ENCODE measurements around the gene HOXA4.
A peak's percentile ranks its signal among the peaks of the same experiment; 100 is the strongest.

Gene HOXA4

DNA sequence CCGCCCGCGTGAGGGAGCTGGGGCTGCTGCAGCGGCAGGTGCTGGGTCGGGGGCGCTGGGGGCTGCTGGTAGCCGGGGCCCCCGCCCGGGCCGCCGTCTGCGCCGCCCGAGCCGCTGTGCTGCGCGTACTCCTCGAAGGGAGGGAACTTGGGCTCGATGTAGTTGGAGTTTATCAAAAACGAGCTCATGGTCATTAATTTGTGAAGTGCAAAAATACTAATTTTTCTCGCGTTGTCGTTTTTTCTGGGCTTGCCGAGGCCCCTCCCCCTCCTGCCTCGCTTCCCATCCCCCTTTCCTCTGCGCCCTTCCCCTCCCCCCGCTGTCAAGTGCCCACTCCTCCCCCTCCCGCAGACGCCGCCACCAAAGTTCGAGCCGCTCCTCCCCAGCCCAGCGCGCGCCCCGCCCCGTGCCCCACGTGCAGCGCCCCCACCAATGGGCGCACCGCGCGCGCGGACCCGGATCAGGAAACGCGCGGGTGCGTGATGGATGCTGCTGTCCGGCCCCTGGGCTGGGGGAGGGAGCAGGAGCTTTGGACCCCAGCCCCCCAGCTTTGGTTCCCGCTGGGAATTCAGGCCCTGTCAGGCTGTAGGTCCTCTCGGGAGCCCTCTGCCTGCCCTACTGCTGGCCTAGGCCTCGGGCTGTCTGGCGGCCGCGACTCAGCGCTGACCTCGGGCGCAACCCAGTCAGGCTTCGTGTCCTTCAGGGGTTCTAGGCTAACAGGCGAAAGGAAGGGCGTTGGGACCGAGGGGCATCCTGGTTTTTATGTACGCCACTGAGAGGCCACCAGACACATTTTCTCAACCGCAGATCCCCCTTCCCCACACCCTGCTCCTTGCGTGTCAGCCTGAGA lies at the start of gene HOXA4:
Gene HOXA4, minus strand, starts transcription at position 218 of the 850 bp plus-strand sequence. Its CDS starts 24 bp downstream, at position 194.
- peak; percentile 76 for DNase-seq

DNA sequence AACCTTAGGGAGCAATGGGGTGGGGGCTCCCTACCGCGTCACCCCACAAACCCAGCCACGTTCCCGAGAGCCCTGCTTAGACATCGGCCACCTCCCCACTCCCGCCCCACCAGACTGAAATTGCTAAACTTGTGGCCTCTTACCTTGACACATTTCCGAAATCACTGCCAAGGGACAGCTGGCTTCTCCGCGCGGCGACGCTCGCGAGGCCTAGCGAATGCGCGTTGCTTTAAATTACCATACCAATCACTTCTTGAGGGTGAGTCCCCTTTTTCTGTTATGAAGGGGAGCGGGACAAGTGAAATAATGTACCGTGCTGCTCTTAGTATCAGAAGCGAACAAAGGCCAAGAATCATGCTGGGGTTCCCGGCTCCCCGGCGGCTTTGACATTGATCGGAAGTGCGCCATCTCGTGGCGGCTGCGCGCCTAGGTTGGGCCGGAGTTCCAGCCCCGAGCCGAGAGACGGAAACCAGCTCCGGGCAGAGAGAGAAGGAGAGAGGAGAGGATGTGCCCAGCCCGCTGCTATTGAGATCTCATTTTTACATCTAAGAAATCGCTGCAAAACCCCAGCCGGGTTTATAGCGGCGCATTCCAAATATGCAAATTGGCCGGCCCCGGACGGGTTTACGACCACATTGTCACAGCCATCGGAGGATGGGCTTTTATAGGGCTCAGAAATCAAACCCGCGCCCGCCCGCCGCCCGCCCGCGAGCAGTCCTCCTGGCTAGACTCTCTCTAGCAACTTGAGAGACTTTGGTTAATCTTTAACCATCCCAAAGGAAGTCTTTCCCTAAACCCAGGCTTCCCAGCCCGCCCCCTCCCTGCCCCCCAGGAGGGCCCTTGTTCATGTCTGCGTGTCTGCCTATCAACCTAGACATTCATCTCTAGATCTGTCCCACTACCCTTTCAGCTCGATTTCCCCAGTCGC lies 49.2 kb upstream of the HOXA4 start:
- DNase-seq = peak; percentile 72

DNA sequence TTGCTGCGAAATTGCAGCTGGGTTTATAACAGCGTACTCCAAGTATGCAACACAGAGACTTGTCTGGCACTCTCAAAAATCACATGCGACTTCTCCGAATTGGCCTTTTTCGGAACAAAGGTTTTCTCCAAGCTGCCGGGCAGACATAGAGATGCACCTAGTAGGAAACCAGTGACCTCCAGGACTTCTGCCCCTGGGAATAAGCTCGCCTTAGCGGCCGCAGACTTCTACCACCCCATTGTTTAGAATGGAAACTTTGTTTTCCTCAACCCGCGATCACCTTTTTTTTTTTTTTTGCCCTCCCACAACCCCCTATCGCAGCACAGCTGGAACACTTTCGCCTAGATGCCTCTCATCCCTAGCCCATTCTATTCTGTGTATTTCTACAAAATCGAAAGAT lies 48.5 kb upstream of the HOXA4 start:
- no peak for DNase-seq

DNA sequence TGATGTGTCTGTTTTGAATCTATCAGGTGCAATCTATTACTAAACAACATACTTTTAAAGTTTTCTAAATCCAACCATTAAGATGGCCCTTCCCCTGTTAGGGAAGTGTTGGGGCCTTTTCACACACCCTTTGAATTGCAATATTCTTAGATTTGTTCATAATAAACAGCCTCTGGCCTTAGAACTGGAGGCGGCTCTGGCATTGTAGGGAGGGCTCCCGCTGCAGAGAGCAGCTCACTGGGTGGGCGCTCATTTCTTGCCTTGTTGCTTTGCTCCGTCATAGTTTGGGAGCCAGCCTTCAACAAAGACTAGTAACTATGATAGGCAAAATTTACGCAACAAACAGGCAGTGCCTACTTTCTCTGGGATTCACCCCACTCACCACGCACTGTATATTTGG lies 47.8 kb upstream of the HOXA4 start:
- no peak for DNase-seq

DNA sequence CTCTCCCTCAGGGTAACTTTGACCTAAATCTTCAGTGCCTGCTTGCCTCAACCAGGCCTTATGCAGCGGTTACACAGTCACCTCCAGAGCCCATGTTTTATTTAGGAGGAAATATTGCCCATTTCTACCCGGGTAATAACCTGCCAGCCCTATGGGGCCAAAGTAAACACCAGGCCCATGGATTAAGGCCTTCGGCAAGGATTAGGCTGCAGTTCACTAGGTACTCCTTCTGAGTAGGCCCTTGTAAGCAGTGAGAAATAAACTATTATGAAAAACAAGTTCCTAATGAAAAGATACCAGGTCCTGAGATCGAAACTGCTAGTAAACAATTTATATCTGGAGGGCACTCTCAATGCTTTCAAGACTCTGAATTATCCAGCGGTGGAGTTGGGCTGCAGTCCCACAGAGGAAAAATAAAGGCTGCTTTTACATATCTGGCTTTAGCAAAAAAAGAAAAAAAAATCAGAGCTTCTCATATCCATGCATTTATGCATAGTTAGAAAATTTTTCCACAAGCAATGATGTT lies 47.3 kb upstream of the HOXA4 start:
- DNase-seq = no peak

DNA sequence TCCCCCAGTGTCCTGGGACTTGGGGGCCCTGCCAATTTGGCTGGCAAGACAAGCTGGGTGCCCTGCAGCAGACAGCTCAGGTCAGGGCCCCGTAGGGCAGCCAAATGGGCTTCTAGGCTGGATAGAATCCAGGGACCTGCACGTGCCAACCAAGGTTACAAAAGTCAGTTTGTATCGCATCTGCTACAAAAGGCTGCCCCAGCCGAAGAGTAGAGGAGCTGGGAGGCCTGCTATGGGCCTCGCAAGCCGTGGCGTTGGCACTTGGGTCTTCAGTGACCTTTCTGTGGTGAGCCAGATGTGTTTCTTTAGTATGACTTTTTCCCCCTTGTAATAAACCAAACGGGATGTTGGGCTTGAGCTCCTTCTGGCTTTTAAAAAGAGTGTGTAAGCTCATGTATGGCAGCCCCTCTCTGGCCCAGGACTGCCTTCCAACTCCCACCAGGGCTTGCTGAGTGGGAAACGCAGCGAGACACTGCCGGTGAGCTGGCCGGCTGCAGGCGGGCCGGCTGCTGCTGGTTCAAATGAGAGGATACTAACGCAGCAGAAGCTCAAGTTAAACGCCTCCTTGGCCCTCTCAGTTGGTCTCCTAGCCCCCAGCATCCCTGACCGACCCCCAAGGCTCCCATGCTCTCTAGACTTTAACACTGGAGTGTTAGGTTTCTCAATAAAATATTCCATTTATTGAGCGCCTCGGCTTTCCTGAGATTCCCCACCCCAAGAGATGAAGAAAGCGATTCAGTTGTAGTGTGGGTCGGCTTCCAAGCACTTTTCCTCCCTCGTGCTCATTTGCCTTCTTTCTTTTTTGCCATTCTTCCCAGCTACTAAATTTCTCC lies 46.6 kb upstream of the HOXA4 start:
- DNase-seq = no peak

DNA sequence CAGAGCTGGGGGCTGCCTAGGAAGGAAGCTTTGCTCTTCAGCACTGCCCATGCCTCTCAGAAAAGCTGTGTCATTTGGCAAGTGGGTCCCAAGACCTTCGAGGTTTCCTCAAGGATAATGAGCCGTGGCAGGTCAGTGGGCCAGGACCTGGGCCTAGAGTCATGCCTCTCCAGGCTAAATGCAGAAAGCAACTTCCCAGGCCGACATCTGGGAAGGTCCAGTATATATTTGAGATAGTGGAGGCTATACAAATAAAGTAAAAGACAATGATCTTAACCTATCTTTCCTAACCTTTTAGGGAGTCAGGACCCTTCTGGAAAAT lies 45.9 kb upstream of the HOXA4 start:
- DNase-seq = no peak

DNA sequence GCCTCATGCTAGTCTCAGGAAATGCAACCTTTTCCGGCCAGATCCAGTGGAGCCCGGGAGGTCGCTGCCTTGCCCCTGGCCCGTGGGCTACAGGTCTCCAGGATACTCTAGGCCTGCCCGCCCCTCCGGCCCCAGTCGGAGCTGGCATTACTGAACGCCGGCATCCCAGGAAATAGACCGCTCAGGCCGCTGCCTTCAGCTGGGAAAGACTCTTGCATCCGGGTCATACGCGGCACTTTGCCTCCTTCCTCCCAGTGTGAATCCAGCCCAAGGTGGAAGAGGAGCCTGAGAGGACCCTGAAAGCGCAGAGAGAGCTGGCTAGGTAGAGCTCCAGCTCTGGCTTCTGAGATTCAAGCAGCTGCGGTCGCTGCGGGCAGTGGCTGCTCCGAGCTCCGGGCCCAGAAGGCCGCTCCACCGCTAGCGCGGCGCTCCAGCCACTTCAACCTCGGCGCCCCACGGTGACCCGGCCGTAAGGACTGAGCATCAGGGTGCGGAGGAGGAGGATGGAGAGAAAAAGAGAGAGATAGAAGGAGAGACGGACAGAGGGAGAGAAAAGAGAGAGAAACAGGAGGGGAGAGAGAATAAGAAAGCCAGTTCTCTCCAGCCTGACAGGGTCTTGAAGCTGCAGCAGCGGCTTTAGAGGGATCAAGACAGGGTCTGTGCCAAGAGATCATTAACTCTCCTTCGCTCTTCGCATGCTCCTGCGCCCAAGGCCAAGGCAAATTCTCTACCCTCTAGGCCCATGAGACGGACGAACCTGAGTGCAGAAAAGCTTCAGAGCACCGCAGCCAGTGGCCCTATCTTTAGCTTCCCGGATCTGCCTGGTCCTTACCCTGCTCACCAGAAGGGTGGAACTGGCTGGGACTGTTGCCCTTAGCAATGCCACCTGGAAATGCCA lies 45.3 kb upstream of the HOXA4 start:
- no peak for DNase-seq

DNA sequence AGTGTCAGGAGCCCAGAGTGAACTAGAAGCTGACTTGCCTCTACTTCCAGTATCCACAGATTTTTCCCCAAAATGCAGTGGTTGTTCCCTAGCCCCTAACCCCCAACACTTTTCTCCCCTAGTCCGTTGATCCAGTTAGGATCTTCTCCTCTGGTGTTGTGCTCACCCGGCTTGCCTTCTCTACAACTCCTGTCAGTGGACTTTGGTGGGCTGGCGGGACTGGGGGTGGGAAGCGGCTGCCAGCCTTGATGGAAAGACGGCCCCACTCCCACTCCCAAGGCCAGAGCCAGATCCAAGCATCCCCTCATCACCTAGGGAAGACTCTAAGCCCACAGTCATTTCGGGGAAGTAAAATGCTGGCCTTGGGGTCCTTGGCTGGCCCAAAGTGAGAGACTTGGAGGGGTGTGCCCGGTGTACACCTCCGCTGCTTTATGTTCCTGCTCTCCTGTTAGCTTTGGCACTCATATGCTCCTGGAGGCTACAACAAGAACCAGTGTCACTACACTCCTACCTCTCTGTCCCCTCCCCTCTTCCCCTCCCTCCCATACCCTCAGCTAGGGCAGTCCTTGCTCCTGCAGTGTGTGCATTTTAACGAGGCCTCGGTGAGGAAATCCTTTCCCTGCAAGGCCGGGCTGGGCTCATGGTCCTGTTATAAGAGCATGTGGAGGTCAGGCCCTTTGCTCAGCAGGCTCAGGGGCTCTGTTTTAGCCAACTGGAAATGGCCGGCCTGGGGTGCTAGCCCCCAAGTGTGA lies 44.5 kb upstream of the HOXA4 start:
- DNase-seq = no peak

DNA sequence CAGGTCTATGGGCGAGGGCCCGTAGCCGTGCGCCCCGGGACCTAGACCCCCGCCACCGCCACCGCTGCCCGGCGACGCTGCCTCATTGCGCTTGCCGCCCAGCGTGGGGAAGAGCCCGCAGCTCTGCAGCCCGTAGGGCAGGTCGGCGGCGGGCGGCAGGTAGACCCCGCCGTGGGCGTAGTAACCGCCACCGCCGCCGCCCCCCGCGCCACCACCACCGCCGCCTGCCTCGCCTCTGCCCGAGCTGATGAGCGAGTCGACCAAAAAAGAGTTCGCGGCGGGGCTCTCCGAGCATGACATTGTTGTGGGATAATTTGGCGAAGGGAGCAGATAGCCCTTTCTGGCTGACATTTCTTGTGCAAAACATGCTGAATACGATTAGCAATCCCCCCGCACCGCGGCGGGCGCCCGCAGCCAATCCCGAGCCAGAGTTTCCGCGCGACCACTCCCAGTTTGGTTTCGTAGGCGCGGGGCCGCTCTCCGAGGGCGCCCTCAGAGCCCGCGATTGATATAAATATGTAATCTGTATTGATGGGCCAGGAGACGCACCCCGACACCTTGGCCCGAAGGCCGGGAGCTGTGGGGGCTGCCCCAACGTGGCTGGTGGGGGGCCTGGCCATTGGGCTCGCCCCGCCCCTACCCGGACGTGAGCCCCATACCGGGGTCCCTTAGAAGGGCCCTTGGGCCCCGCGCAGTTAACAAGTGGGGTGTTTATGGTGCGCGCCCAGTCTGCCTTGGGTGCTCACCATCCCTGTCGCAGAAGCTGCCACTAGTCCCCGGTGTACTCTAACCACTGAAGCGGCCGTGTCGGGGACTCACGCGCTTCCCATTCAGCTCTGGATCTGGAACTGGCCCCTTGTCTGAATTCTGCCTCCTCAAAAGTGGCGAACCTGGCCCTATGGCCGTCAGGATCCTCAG lies 43.7 kb upstream of the HOXA4 start, which contains the start of gene HOXA10:
Gene HOXA10, minus strand, starts transcription at position 365 of the 918 bp plus-strand sequence. Its CDS starts 14 bp downstream, at position 351.
- no peak for DNase-seq

DNA sequence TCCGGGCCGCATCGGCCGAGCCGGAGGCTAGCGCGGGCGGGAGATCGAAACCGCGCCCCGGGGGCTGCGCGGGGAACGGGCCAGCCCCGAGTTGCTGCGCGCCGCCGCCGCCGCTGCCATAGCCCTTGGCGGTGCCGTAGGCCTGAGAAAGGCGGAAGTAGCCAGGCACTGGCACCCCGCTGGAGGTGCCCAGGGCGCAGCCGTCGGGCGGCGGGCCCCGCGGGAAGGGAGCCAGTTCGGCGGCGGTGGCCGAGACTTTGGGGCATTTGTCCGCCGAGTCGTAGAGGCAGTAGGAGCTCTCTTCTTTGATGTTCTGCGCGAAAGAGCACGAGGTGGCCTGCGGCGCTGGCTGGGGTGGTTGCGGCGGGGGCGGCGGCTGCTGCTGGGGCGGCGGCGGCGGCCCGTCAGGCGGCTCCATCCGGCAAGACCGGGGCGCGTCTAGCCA lies 43.0 kb upstream of the HOXA4 start:
- no peak for DNase-seq

DNA sequence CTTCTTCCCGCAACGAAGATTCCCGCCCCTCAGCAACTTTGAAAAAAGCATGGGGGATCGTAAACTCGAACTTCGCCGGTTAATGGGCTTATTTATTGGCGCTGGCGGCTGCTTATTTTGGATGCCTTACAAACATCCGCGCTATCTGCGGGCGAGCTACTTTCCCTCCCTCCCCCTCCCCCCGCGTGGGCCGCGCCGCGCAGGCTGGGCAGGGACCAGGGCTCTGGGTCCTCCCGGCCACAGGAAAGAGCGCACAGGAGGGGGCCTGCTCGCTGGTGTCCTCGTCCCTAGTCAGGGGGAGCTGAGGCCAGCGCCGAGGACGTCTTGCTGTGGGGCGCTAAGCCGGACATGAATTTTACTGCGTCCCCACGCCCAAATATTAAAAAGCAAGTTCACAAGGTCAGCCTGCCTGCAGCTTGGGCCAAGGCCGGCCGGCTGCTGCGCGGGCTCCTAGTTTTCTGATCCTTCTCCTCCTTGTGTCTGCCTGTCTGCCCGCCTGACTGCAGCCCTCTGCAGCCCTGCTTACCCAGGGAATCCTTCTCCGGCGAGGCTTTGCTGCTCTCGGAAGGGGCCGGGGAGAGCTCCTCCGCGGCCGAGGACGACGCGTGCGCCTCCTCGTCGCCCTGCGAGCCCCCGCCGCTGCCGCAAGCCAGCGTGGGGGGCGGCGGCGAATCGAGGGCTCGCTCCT lies 42.4 kb upstream of the HOXA4 start:
- no peak for DNase-seq

DNA sequence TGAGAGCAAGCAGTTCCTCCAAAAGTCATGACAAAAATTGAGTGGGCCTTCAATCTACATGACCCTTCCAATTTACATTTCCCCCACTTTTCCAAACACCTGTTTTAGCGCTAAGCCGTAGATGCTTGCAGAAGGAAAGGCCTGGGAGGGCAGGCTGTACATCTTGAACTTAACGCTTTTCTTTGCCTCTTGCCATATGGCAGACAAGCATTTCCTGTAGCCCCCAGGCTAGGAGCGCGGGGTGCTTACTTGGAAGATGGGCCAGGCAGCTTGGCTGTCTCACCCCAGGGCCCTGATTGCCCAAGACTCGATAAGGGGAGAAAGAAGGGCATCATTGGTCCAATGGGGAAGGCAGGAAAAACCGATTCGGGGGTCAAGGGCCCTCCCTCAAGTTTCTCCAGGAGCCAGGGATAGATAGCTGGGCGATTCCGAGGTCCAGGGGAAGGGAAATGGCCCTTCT lies 41.8 kb upstream of the HOXA4 start:
- DNase-seq = no peak

DNA sequence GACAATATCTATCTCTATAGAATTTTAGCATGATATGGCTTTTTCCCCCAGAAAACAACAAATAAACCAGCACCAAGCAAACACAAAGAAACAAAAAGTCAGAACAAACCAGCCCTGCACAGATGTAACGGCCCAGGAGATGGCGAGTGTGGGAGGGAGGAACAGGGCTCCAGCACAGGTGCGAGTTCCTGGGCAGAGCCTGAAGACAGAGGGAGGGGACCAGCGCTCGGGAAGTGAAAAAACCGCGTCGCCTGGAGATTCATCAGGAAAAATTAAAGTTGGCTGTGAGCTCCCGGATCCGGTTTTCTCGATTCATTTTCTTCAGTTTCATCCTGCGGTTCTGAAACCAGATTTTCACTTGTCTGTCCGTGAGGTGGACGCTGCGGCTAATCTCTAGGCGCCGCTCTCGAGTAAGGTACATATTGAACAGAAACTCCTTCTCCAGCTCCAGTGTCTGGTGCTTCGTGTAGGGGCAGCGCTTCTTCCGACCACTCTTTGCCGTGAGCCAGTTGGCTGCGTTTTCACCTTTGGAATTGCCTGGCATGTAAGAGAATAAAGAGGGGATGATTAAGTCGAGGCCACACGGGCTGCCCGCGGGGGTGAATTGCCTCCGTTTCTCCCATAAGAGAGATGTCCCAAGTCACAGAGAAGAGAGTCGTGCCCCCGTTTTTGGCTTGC lies 41.2 kb upstream of the HOXA4 start:
- DNase-seq = no peak

DNA sequence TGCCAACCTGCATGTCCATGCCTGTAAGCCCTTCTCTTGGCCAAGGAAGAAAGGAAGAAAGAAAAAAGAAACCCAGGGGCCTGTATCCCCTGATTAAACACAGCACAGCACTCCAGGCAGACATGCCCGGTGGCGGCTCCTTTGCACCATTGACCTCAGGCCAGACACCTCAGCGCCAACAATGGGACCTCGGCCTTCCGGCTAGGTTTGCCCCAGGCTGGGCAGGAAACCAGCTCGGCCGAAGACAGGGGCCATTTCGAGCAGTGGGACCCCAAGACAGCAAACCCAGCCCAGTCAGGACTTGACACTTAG lies 40.7 kb upstream of the HOXA4 start:
- no peak for DNase-seq

DNA sequence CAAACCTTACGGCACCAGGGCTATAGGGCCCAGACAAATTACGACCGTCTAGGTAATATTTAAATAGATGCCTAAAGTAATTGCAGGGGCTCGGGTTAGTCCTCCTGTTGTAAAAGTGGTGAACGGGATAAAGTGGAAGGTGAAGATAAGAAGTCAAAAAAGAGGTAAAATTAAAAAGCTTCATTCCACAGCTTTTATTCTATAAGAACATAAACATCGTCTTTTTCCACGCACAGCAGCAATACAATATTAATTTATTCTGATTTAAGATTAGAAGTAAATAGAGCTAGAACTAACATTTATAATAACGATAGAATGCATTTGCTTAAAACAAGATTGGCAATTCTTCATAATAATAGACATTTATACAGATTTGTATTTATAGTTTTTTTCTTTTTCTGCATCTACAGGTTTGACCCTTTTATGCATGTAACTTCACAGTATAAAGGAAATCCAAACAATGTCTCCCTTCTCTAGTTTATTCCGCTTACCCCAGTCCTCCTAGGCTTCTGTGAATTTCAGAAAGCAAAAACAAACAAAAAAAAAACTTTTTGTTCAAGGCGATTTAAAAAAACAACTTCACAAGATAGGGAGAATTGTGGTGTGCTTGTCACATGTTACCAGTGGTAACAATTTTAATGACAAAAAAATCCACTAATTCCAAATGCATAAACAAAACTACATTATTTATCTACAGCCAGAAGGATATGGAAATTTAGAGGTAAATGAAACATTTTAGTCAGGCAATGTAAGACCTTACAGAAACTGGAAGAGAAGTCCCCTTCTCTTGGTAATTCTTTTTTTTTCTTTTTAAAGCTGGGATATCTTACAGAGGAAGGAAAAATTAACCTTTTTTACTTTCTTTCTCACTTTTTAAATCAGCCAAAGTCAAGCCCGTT lies 40.1 kb upstream of the HOXA4 start:
- DNase-seq = no peak

DNA sequence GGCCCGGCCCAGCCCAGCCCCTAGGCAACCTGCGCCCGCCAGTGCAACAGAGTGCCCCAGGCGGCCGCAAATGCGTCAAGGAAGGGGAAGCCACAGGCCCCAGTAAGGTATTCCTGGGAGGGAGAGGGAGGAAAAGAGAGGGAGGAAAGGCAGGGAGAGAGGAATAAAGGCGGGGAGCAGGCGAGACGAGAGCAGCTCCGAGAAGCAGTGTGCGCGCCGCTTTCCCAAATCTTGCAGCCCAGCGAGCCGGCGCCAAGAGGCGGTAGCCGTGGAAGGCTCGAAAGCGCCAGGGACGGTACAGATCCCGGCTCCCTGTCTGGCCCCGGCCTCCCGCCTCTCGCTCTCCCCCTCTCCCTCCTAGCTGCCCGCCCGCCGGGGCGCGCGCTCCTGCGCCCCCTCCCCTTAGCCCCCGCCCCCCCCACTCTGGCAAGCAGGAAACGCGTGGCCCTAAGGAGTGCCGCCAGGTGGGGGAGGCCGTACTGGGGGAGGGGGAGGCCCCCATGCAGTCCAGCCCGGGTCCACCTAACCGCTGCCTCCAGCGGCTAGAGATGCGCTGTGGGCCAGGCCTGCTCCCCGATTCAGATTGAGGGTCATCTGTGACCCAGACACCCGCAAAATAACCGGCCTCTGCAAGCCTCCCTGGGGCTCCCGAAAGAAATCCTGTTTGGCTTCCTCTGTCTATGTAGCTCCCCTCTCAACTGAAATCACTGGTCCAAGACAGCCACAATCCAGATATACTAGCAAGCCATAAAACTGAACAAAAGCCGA lies 39.3 kb upstream of the HOXA4 start:
- no peak for DNase-seq

Measured in stimulated activated CD4-positive, alpha-beta T cell treated with anti-CD3 and anti-CD28 coated beads, Interleukin-4, amount 100 ng/mL, for 1 hour (primary cell).